HG03558 (cell line): Measurements from ENCODE around the gene MCMBP.
A peak's percentile ranks its signal among the peaks of the same experiment; 100 is the strongest.
"Not testable (repeated sequence)": the region's sequence is repeated elsewhere in the genome, so short reads cannot be mapped to it uniquely, and the experiment has no call there.

Experiments
- ATAC-seq: cut with Tn5 transposase; IDR thresholded peaks from one replicate; pipeline ENCODE4 v1.9.1; 2021; ENCODE audit warnings: moderate number of reproducible peaks; ENCODE audit not compliant: unreplicated experiment; ENCODE audit errors: extremely low read depth

MCMBP gene

GRCh38 chr10:119883901-119884611 lies 11.4 kb upstream of the MCMBP start:
- not testable (repeated sequence) for ATAC-seq

GRCh38 chr10:119878524-119878923 lies 5.9 kb upstream of the MCMBP start:
- ATAC-seq: no peak

GRCh38 chr10:119872860-119873681 lies 428 bp upstream of the MCMBP start:
- ATAC-seq: peak; percentile 83

GRCh38 chr10:119871881-119872609 lies 598 bp downstream of the MCMBP start:
- ATAC-seq: peak; percentile 15

GRCh38 chr10:119869398-119869797 lies 3.2 kb downstream of the MCMBP start:
- not testable (repeated sequence) for ATAC-seq

- ATAC-seq: no peak
Observed at GRCh38 chr10:119867317-119867716, 5.3 kb downstream of the MCMBP start.

- ATAC-seq: no peak
Observed at GRCh38 chr10:119865699-119866240, 6.9 kb downstream of the MCMBP start.

- no peak for ATAC-seq
Observed at GRCh38 chr10:119863951-119864565, 8.6 kb downstream of the MCMBP start.

- no peak for ATAC-seq
Observed at GRCh38 chr10:119862524-119862923, 10.1 kb downstream of the MCMBP start.

GRCh38 chr10:119860866-119861607 lies 11.6 kb downstream of the MCMBP start:
- no peak for ATAC-seq

- no peak for ATAC-seq
Observed at GRCh38 chr10:119859420-119860258, 13.0 kb downstream of the MCMBP start.

GRCh38 chr10:119858063-119858462 lies 14.6 kb downstream of the MCMBP start:
- ATAC-seq: no peak

- ATAC-seq: no peak
Observed at GRCh38 chr10:119853574-119853973, 19.1 kb downstream of the MCMBP start.

- no peak for ATAC-seq
Observed at GRCh38 chr10:119852822-119853221, 19.8 kb downstream of the MCMBP start.

GRCh38 chr10:119852277-119852676 lies 20.4 kb downstream of the MCMBP start:
- ATAC-seq: no peak

GRCh38 chr10:119849944-119850343 lies 22.7 kb downstream of the MCMBP start:
- ATAC-seq: no peak

GRCh38 chr10:119849031-119849789 lies 23.4 kb downstream of the MCMBP start:
- ATAC-seq: no peak

- ATAC-seq: no peak
Observed at GRCh38 chr10:119845656-119846055, 27.0 kb downstream of the MCMBP start.
